ENCODE data around the gene CHD9.

Gene CHD9

DNA sequence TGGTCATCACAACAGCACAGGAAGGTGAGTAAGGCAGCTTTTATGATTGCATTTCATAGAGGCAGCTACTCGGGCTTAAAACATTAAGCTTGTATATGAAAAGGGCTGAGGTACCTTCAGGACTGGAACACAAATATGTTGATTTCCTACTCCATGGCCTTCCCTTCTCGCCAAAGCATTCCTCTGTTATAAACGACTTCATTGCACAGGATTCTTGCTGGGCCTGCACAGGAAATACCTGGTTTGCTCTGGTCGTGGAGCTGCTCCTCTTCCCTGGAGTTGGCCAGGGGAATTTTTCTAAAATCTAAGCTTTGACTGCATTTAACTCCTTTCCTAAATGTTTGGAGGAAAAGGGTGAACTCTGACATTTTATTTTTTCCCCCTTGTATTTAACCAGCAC is 49.0 kb downstream of the CHD9 start:
- H3K4me3 ChIP-seq (ENCODE audit: low read length): no peak overlapping the region
- TF ChIP-seq, protein P1, sequence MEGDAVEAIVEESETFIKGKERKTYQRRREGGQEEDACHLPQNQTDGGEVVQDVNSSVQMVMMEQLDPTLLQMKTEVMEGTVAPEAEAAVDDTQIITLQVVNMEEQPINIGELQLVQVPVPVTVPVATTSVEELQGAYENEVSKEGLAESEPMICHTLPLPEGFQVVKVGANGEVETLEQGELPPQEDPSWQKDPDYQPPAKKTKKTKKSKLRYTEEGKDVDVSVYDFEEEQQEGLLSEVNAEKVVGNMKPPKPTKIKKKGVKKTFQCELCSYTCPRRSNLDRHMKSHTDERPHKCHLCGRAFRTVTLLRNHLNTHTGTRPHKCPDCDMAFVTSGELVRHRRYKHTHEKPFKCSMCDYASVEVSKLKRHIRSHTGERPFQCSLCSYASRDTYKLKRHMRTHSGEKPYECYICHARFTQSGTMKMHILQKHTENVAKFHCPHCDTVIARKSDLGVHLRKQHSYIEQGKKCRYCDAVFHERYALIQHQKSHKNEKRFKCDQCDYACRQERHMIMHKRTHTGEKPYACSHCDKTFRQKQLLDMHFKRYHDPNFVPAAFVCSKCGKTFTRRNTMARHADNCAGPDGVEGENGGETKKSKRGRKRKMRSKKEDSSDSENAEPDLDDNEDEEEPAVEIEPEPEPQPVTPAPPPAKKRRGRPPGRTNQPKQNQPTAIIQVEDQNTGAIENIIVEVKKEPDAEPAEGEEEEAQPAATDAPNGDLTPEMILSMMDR (conservative IDR thresholded peaks at IDR 0.05; ENCODE audit: low read depth, low read length): no peak
- DNase-seq (ENCODE audit: low read depth): no peak

DNA sequence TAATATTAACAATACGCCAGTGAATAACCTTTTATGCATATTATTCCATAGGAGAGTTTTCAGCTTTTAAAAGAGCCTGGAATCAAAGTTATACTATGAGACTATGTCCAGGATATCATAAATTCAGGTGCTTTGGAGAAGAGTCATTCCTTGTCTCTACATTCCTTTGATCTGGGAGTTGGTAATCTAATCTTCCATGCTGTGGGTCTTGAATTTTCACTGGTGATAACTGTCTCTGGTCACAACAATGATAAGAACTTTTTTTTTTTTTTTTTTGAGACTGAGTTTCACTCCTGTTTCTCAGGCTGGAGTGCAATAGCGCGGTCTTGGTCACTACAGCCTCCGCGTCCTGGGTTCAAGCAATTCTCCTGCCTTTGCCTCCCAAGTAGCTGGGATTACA is 50.8 kb downstream of the CHD9 start:
- TF ChIP-seq, protein P1 (conservative IDR thresholded peaks at IDR 0.05; ENCODE audit: low read depth, low read length): no peak
- H3K4me3 ChIP-seq (ENCODE audit: low read length): no peak overlapping the region
- DNase-seq (ENCODE audit: low read depth): no peak

- no peak for DNase-seq (ENCODE audit: low read depth)
- TF ChIP-seq, protein P1 (conservative IDR thresholded peaks at IDR 0.05; ENCODE audit: low read depth, low read length): no peak
- H3K4me3 ChIP-seq (ENCODE audit: low read length): no peak overlapping the region
Observed at GRCh38 chr16:53111078-53111791, 56.4 kb downstream of the CHD9 start.

- H3K4me3 ChIP-seq (ENCODE audit: low read length): no peak overlapping the region
- DNase-seq (ENCODE audit: low read depth): no peak
- TF ChIP-seq, protein P1 (conservative IDR thresholded peaks at IDR 0.05; ENCODE audit: low read depth, low read length): no peak
Observed at GRCh38 chr16:53112015-53112414, 57.2 kb downstream of the CHD9 start.

- DNase-seq (ENCODE audit: low read depth): no peak
- H3K4me3 ChIP-seq (ENCODE audit: low read length): no peak overlapping the region
- TF ChIP-seq, protein P1 (conservative IDR thresholded peaks at IDR 0.05; ENCODE audit: low read depth, low read length): no peak
Observed at GRCh38 chr16:53115047-53115446, 60.3 kb downstream of the CHD9 start.

GRCh38 chr16:53115773-53116172 is 61.0 kb downstream of the CHD9 start:
- TF ChIP-seq, protein P1 (conservative IDR thresholded peaks at IDR 0.05; ENCODE audit: low read depth, low read length): no peak
- no peak for DNase-seq (ENCODE audit: low read depth)
- H3K4me3 ChIP-seq (ENCODE audit: low read length): no peak overlapping the region

DNA sequence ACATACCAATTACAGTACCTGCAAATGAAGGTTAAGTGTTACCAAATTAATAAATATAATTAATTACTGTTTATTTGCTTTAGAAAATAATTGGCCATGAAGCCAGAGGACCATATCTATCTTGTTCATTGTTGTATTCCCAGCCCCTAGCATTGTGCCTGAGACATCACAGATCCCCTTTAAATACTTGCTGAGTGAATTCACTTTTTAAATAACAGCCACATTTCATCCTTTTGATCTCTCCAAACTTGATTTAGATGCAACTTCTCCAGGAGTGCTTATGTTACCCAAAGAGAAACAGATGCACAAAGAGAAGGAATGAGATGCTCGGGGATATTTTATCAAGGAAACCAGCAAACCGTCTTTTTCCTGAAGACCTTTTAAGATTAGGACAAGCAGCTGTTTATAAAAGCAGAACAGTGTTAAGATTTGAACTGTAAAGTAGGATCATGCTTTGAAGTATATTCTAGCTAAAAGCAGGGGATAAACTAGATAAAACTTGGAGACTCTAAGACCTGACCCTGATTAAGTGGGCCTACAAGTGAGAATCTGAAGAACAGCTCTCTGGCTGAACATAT is 66.3 kb downstream of the CHD9 start:
- no peak for DNase-seq (ENCODE audit: low read depth)
- no peak overlapping the region for H3K4me3 ChIP-seq (ENCODE audit: low read length)
- TF ChIP-seq, protein P1 (conservative IDR thresholded peaks at IDR 0.05; ENCODE audit: low read depth, low read length): no peak

Measured in retinal pigment epithelial cell (primary cell).